ENCODE data around the gene TSC22D2. TPM values are rescaled to one million over a fixed set of nuclear protein-coding genes. Genes with fewer than 3 reads are reported as not detected.

The TSC22D2 gene
- total RNA-seq, 1 donor from 2014 or later: 64.4 TPM

DNA sequence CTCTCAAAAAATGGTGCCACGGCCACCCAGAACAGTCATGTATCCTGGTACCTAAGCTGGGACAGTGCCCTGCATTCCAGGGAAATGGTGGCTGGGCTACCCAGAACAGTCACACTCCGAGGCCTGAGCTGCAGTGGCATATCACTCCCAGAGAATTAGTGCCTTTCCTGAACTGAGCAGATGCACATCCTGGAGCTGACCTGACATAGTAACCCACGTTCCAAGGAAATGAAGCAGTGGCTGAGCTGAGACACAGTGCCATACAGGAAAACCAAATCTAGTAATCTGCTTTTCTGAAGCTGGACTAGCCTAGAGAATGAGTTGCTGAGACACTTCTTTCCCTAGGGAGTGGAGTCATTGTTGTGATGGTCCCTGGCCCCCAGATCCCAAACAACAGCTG lies 96.4 kb downstream of the TSC22D2 start:
- Mint-ChIP-seq H3K9me3 (no peaks in the 10 kb centered on the region), H3K4me3 (no peak overlapping the region), H3K36me3 (peaks cover 4% of the 10 kb centered on the region), H3K27ac (no peak overlapping the region), H3K27me3 (peaks cover 2% of the 10 kb centered on the region), H3K4me1 (ENCODE audit: unreplicated experiment) (no peaks in the 10 kb centered on the region)
- no peak for DNase-seq (ENCODE audit: extremely low spot score, unreplicated experiment)
- no peak for TF ChIP-seq CTCF (conservative IDR thresholded peaks at IDR 0.05)

- Mint-ChIP-seq H3K27ac (no peak overlapping the region), H3K4me1 (ENCODE audit: unreplicated experiment) (no peaks in the 10 kb centered on the region), H3K36me3 (no peaks in the 10 kb centered on the region), H3K27me3 (peaks cover 5% of the 10 kb centered on the region), H3K9me3 (no peaks in the 10 kb centered on the region), H3K4me3 (no peak overlapping the region)
- DNase-seq (ENCODE audit: extremely low spot score, unreplicated experiment): no peak
- TF ChIP-seq CTCF (conservative IDR thresholded peaks at IDR 0.05): no peak
Observed at GRCh38 chr3:150508401-150508800, 100.3 kb downstream of the TSC22D2 start.

GRCh38 chr3:150509780-150510179 lies 101.7 kb downstream of the TSC22D2 start:
- Mint-ChIP-seq H3K27me3 (peaks cover 5% of the 10 kb centered on the region), H3K4me1 (ENCODE audit: unreplicated experiment) (no peaks in the 10 kb centered on the region), H3K36me3 (no peaks in the 10 kb centered on the region), H3K4me3 (no peak overlapping the region), H3K27ac (no peak overlapping the region), H3K9me3 (no peaks in the 10 kb centered on the region)
- TF ChIP-seq CTCF (conservative IDR thresholded peaks at IDR 0.05): no peak
- DNase-seq (ENCODE audit: extremely low spot score, unreplicated experiment): no peak

GRCh38 chr3:150511122-150511821 lies 103.2 kb downstream of the TSC22D2 start:
- H3K27ac Mint-ChIP-seq: no peak overlapping the region
- DNase-seq (ENCODE audit: extremely low spot score, unreplicated experiment): no peak
- H3K36me3 Mint-ChIP-seq: no peaks in the 10 kb centered on the region
- H3K4me3 Mint-ChIP-seq: no peak overlapping the region
- no peaks in the 10 kb centered on the region for H3K4me1 Mint-ChIP-seq (ENCODE audit: unreplicated experiment)
- H3K9me3 Mint-ChIP-seq: no peaks in the 10 kb centered on the region
- TF ChIP-seq CTCF (conservative IDR thresholded peaks at IDR 0.05): no peak
- H3K27me3 Mint-ChIP-seq: peaks cover 5% of the 10 kb centered on the region

DNA sequence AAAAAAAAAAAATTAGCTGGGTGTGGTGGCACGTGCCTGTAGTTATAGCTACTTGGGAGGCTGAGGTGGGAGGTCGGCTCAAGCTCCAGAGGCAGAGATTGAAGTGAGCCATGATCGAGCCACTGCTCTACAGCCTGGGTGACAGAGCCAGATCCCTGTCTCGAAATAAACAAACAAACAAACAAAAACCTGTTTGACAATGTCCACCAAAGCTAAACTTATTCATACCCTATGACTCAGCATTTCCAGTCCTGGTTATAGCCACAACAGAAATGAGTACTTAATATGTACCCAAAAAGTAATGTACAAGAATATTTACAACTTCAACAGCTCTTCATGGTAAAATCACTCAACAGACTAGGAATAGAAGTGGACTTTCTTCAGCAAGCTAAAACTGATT lies 107.1 kb downstream of the TSC22D2 start:
- DNase-seq (ENCODE audit: extremely low spot score, unreplicated experiment): no peak
- no peaks in the 10 kb centered on the region for H3K4me1 Mint-ChIP-seq (ENCODE audit: unreplicated experiment)
- H3K27me3 Mint-ChIP-seq: peaks cover 3% of the 10 kb centered on the region
- H3K36me3 Mint-ChIP-seq: no peaks in the 10 kb centered on the region
- no peak overlapping the region for H3K4me3 Mint-ChIP-seq
- H3K9me3 Mint-ChIP-seq: no peaks in the 10 kb centered on the region
- H3K27ac Mint-ChIP-seq: no peak overlapping the region
- no peak for TF ChIP-seq CTCF (conservative IDR thresholded peaks at IDR 0.05)

Other genes with a start within 250 kb of the TSC22D2 start
- 96.8 and 162 TPM in 2 replicates for gene SERP1, start 138.2 kb downstream of the TSC22D2 start, total RNA-seq (ENCODE audit: low replicate concordance)
- gene EIF2A, start 138.5 kb downstream of the TSC22D2 start, total RNA-seq (ENCODE audit: low replicate concordance): 56.1 and 58.3 TPM in 2 replicates
- 73.8 and 92.7 TPM in 2 replicates for gene SELENOT, start 195.0 kb downstream of the TSC22D2 start, total RNA-seq (ENCODE audit: low replicate concordance)

Data from type B pancreatic cell (in vitro differentiated cells).